GM21360 (cell line): ENCODE data around the gene AICDA.
A peak's percentile ranks its signal among the peaks of the same experiment; 100 is the strongest.
"Not testable (repeated sequence)": the region's sequence is repeated elsewhere in the genome, so short reads cannot be mapped to it uniquely, and the experiment has no call there.

Source experiments
- ATAC-seq: cut with Tn5 transposase; IDR thresholded peaks from one replicate; pipeline ENCODE4 v1.9.1; 2021; ENCODE audit warnings: mild to moderate bottlenecking, moderate library complexity; ENCODE audit not compliant: unreplicated experiment

Gene AICDA

GRCh38 chr12:8615206-8615605, 2.5 kb upstream of the AICDA start:
- no peak for ATAC-seq

GRCh38 chr12:8613881-8614280, 1.2 kb upstream of the AICDA start:
- not testable (repeated sequence) for ATAC-seq

- ATAC-seq: no peak
Observed at GRCh38 chr12:8609061-8609570, 3.5 kb downstream of the AICDA start.

GRCh38 chr12:8606890-8607289, 5.8 kb downstream of the AICDA start:
- no peak for ATAC-seq

GRCh38 chr12:8605057-8605456, 7.6 kb downstream of the AICDA start:
- ATAC-seq: no peak

- ATAC-seq: no peak
Observed at GRCh38 chr12:8603856-8604255, 8.8 kb downstream of the AICDA start.

GRCh38 chr12:8603286-8603685, 9.4 kb downstream of the AICDA start:
- ATAC-seq: no peak

GRCh38 chr12:8596561-8596960, 16.1 kb downstream of the AICDA start:
- no peak for ATAC-seq

- ATAC-seq: no peak
Observed at GRCh38 chr12:8594072-8594471, 18.6 kb downstream of the AICDA start.

- no peak for ATAC-seq
Observed at GRCh38 chr12:8593246-8593645, 19.4 kb downstream of the AICDA start.

GRCh38 chr12:8590842-8591545, 21.7 kb downstream of the AICDA start:
- peak; percentile 80 for ATAC-seq

GRCh38 chr12:8589679-8590078, 23.0 kb downstream of the AICDA start:
- ATAC-seq: no peak

GRCh38 chr12:8584478-8584877, 28.2 kb downstream of the AICDA start:
- not testable (repeated sequence) for ATAC-seq

GRCh38 chr12:8584004-8584403, 28.7 kb downstream of the AICDA start:
- no peak for ATAC-seq

- no peak for ATAC-seq
Observed at GRCh38 chr12:8581098-8581784, 31.4 kb downstream of the AICDA start.

GRCh38 chr12:8577879-8578278, 34.8 kb downstream of the AICDA start:
- no peak for ATAC-seq

GRCh38 chr12:8572507-8572906, 40.2 kb downstream of the AICDA start:
- no peak for ATAC-seq

GRCh38 chr12:8566525-8566924, 46.1 kb downstream of the AICDA start:
- ATAC-seq: no peak

- not testable (repeated sequence) for ATAC-seq
Observed at GRCh38 chr12:8566052-8566451, 46.6 kb downstream of the AICDA start.

GRCh38 chr12:8564656-8565055, 48.0 kb downstream of the AICDA start:
- ATAC-seq: no peak

- no peak for ATAC-seq
Observed at GRCh38 chr12:8563356-8563755, 49.3 kb downstream of the AICDA start.

- no peak for ATAC-seq
Observed at GRCh38 chr12:8562310-8562709, 50.3 kb downstream of the AICDA start.
